ENCODE results near the gene EXOSC10. TPM values are rescaled to one million over a fixed set of nuclear protein-coding genes. Genes with fewer than 3 reads are reported as not detected.

Gene EXOSC10
- total and polyA plus RNA-seq, 2 of the 4 experiments (the other 2 are of a cell fraction), result 64.5 to 66.0 TPM

- DNase-seq (no peak), ATAC-seq (ENCODE audit: low read depth) (no peak)
- H3K27me3 ChIP-seq (ENCODE audit: control insufficient read depth, insufficient read depth, low read length), result no peaks in the 10 kb centered on the region
- H2AK9ac ChIP-seq (replicated peaks; ENCODE audit: low read depth, low read length, poor library complexity), result no peak overlapping the region
- no peaks in the 10 kb centered on the region for H3K9me3 ChIP-seq (ENCODE audit: control insufficient read depth, insufficient read depth, low read length)
- no peak overlapping the region for H2BK15ac ChIP-seq (ENCODE audit: low read depth, low read length)
- TF ChIP-seq USF2 (IDR thresholded peaks at IDR 0.05; ENCODE audit: low read depth, low read length) (no peak), NFE2L2 (IDR thresholded peaks at IDR 0.05; ENCODE audit: low read depth, low read length) (no peak), FOS (IDR thresholded peaks at IDR 0.05; ENCODE audit: low read depth, low read length) (no peak), CEBPB (IDR thresholded peaks at IDR 0.05; ENCODE audit: low read depth, low read length) (no peak), POLR2A (IDR thresholded peaks at IDR 0.05; ENCODE audit: low read depth, low read length) (no peak)
- no peak overlapping the region for H3K9ac ChIP-seq (ENCODE audit: low read depth, low read length)
- no peak overlapping the region for H2BK120ac ChIP-seq (ENCODE audit: low read depth, low read length)
- H4K91ac ChIP-seq (ENCODE audit: insufficient read depth, low read depth, low read length), result no peak overlapping the region
- no peak overlapping the region for H3K4ac ChIP-seq (ENCODE audit: low read depth, low read length)
- no peak overlapping the region for H3K4me3 ChIP-seq (ENCODE audit: insufficient read depth, low read depth, low read length)
- H2BK5ac ChIP-seq (ENCODE audit: low read depth, low read length, poor library complexity, severe bottlenecking), result no peak overlapping the region
- H3K4me1 ChIP-seq (ENCODE audit: control insufficient read depth, insufficient read depth, low read length), result no peaks in the 10 kb centered on the region
- H3K27ac ChIP-seq (ENCODE audit: insufficient read depth, low read length), result no peak overlapping the region
- no peaks in the 10 kb centered on the region; the same call in 1 of the 2 replicates for H3K9me1 ChIP-seq (ENCODE audit: insufficient read depth, low read length)
- BruUV-seq (replicated peaks), result no TSS peak
- intact Hi-C loops (cut with micrococcal nuclease) (no loop called here), in situ Hi-C loops (cut with MboI; ENCODE audit: low sequenced_read_pairs) (no loop called here), dilution Hi-C loops (cut with HindIII; ENCODE audit: low sequenced_read_pairs, unreplicated experiment) (no loop called here)
- POLR2A ChIA-PET (ENCODE audit: unreplicated experiment), result no interaction called here
- H3K23ac ChIP-seq (ENCODE audit: low read depth, low read length), result no peak overlapping the region
- CTCF ChIA-PET, result no interaction called here
- WGBS, 2 experiments (ENCODE audit: extremely low coverage in 2 of 2, insufficient read length in 1 of 2), result 80% methylated on average over 1 of the region's 3 CpGs; no CpG with 5 or more reads in 1 of the 2 experiments
- no peaks in the 10 kb centered on the region for H4K20me1 ChIP-seq (ENCODE audit: insufficient read depth, low read length)
- no peak overlapping the region for H3K4me2 ChIP-seq (ENCODE audit: low read depth, low read length)
- no peak overlapping the region for H2BK20ac ChIP-seq (ENCODE audit: low read depth, low read length)
- no peak overlapping the region for H3K18ac ChIP-seq (ENCODE audit: low read depth, low read length)
- H4K5ac ChIP-seq (ENCODE audit: low read depth, low read length), result no peak overlapping the region
- no peak overlapping the region for H2AFZ ChIP-seq (replicated peaks; ENCODE audit: low read length, poor library complexity)
- H3K79me1 ChIP-seq (ENCODE audit: low read depth in 1 of 2, low read length in 2 of 2), result no peaks in the 10 kb centered on the region
- no peak overlapping the region for H3K14ac ChIP-seq (replicated peaks; ENCODE audit: low read depth, low read length)
- H4K8ac ChIP-seq (ENCODE audit: low read depth in 2 of 2, low read length in 2 of 2), result no peak overlapping the region
- peaks cover 37% of the 10 kb centered on the region for H3K36me3 ChIP-seq (ENCODE audit: control insufficient read depth, insufficient read depth, low read length)
- H3K56ac ChIP-seq (ENCODE audit: extremely low read depth, insufficient read depth, low read length), result no peak overlapping the region
- H2AK5ac ChIP-seq (ENCODE audit: low read depth, low read length), result no peak overlapping the region
These were observed 15.3 kb upstream of the EXOSC10 start for GRCh38 chr1:11114966-11115365.

All from IMR-90 (cell line).